Measurements from ENCODE around the gene UIMC1.
A peak's percentile ranks its signal among the peaks of the same experiment; 100 is the strongest.
"Not testable (repeated sequence)": the region's sequence is repeated elsewhere in the genome, so short reads cannot be mapped to it uniquely, and the experiment has no call there.

The UIMC1 gene

DNA sequence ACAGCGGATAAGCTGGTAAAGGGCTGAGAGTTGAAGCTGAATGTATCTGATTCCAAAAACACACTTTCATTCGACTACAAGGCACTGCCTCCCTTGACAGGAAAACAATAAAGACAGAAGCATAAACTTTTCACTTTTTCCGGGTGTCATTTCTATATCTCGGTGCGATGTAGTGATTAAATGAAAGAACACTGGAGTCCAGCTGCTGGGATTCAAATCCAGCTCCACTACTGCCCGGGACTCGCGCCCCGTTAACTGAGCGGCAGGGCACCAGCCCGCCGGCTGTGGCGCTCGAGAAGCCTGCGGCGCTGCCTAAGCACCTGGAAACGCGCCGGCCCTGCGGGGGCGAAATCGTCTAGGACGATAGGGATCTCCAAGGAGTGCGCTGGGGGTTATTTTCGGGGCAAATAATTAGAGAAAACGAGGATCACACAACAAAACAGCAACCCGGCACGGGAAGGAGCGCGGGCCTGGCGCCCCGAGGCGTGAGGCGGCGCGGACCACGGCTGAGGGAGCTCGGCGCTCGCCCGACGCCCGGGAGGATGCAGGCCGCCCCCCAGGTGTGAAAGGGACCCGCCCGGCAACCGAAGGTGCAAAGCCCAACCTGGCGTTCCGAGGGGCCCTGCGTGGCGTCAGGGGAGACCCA, 837 bp downstream of the UIMC1 start:
- peak; percentile 72 for DNase-seq

DNA sequence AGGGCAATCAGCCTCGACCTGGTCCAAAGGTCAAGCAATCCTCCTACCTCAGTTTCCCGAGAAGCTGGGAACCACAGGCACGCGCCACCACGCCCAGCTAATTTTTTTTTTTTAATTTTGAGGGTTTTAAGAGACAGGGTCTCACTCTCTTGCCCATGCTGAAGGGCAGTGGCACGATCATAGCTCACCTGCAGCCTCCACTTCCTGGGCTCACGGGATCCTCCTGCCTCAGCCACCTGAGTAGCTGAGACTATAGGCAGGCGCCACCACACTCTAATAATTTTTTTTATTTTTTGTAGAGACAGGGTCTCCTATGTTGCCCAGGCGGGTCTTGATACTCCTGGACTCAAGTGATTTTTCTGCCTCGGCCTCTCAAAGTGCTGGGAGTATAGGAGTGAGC, 1.6 kb downstream of the UIMC1 start:
- no peak for DNase-seq

DNA sequence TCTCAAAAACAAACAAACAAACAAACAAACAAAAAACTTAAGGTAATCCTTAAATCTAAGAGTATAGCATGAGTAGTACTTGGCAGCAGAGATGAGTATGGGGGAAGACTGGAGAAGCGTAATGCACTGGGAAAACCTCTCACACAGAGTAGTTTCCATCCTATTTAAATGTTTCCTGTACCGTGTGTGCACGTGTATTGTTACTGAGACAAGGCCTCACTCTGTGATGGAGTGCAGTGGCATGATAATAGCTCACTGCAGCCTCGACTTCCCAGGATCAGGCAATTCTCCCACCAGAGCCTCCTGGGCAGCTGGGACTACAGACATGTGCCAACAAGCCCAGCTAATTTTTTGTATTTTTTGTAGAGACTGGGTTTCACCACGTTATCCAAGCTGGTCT, 2.9 kb downstream of the UIMC1 start:
- DNase-seq, result no peak

DNA sequence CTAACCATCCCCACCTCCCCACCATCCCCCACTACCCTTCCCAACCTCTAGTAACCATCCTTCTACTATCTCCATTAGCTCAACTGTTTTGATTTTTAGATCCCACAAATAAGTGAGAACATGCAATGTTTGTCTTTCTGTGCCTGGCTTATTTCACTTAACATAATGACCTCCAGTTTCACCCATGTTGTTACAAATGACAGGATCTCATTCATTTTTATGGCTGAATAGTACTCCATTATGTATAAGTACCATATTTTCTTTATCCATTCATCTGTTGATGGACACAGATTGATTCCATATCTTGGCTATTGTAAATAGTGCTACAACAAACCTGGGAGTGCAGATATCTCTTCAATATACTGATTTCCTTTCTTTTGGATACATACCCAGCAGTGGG, 7.1 kb downstream of the UIMC1 start:
- DNase-seq, result not testable (repeated sequence)

DNA sequence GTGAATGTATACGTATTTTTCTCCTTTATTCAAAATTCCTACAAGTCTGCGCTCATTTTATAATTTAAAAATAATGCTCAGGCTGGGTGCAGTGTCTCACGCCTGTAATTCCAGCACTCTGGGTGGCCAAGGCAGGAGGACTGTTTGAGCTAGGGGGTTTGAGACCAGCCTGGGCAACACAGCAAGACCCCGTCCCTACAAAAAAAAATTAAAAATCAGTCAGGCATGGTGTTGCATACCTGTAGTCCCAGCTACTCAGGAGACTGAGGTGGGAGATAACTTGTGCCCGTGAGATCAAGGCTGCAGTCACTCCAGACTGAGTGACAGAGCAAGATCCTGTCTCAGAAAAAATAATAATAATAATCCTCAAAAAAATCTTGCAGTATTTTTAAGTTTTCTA, 7.8 kb downstream of the UIMC1 start:
- DNase-seq, result no peak

DNA sequence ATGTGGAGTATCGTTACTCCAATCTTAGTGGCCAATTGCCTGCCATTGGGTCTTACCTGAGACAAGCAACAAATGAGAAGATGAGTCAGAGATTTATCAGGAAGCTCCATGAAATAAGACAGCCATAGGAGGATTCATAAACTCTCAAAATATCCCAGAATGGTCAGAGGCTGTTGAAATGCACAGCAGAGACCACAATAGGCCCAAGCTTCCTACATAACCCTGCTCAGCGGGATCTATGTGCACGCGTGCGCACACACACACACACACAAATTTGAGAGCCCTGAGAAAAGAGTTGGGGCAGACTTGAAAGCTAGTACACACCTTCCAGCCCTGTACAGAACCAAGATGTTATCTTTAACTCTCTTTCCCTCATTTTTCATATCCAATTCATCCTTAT, 9.8 kb downstream of the UIMC1 start:
- no peak for DNase-seq

DNA sequence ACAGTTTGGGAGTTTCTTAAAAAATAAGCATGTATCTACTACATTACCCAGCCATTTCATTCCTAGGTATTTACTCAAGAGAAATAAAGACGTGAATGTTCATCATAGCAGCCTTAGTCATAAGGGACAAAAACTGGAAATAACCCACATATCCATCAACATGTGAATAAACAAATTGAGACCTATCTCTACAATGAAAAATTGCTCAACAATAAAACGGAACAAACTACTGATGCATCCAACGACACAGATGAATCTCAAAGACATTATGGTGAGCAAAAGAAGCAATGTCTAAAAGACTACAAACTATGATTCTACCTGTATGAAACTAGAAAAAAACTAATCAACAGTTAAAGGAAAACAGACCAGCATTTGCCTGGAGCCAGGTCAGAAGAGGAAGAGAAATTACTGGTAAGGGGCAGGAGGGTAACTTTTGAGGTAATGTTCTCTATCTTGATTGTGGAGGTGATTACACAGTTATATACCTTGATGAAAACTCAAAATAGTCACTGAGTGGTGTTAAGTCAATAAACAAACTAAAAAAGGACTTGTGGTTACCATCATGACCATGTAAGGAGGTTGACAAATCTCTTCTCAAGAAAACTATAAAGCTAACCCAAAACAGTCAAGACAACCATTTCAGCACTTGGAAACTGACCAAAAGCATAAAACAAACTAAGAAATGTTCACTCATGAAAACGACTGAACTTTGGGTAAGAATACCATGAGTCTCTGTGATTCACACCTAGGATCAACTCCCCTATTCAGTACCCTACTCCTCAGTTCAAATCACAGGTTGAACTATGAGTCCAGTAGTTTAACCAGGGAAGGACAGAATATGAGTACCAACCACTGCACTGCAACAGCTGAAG, 10.4 kb downstream of the UIMC1 start:
- DNase-seq, result no peak

DNA sequence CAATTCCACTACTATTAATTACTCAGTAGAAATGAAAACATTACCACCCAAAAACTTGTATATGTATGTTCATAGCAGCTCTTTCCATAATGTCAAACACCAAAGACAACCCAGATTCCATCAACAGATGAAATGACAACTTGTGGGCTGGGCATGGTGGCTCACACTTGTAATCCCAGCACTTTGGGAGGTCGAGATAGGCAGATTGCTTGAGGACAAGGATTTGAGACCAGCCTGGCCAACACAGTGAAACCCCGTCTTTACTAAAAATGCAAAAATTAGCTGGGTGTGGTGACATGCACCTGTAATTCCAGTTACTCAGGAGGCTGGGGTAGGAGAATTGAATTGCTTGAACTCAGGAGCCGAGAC, 11.5 kb downstream of the UIMC1 start:
- DNase-seq, result no peak

DNA sequence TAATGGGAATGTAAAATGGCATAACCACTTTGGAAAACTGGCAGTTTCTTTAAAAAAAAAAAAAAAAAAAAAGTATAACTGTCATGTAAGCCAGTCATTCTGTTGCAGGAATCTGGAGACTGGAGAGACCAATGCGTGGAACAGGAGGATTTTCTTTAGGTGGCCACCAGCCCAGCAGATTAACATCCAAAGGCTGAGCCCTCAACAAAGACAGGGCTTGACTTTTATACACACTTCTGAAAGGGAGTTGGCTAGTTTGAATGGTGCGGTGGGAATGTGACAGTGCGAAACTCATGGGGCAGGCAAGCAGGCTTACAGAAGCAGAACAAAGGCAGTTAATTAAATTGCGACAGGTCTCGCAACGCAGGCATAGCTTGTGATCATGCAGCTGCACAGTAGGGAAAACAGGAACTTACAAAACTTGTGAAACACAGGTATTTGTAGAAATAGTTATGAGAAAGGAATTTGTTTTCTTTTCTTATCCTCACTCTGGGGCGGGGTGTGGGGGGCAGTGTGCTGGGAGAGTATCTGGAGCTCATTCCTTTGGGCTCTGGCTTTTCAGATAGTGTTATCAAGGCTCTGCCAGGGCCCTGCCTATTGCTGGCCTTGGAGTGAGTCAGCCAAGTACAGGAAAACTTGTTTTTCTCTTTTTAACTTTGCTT, 12.0 kb downstream of the UIMC1 start:
- no peak for DNase-seq

DNA sequence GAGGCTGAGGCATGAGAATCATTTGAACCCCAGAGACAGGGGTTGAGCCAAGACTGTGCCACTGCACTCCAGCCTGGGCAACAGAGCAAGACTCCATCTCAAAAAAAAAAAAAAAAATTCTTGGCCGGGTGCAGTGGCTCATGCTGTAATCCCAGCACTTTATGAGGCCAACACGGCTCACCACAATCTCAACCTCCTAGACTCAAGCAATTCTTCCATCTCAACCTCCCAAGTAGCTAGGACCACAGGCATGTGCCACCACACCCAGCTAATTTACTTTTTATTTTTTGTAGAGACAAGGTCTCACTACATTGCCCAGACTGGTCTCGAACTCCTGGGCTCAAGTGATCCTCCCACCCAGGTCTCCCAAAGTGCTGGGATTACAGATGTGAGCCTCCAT, 13.5 kb downstream of the UIMC1 start:
- not testable (repeated sequence) for DNase-seq

DNA sequence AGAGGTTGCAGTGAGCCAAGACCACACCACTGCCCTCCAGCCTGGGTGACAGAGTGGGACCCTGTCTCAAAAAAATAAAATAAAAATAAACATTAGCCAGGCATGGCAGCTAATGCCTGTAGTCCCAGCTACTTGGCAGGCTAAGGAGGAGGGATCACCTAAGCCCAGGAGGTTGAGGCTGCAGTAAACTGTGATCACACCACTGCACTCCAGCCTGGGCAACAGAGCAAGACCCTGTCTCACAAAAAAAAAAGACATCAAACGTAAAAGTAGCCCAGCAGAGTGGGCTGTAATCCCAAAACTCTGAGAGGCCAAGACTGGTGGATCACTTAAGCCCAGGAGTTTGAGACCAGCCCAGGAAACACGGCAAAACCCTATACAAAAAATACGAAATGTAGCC, 19.0 kb downstream of the UIMC1 start:
- no peak for DNase-seq

DNA sequence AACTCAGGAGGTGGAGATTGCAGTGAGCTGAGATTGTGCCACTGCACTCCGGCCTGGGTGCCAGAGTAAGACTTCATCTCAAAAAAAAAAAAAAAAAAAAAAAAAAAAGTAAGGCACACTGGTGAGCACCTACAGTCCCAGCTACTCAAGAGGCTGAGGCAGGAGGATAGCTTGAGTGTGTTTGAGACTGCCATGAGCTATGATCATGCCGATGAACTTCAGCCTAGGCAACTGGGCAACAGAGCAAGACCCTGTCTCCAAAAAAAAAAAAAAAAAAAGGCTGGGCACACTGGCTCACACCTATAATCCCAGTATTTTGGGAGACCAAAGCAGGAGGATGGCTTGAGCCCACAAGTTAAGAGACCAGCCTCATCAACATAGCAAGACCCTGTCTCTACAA, 20.3 kb downstream of the UIMC1 start:
- no peak for DNase-seq

DNA sequence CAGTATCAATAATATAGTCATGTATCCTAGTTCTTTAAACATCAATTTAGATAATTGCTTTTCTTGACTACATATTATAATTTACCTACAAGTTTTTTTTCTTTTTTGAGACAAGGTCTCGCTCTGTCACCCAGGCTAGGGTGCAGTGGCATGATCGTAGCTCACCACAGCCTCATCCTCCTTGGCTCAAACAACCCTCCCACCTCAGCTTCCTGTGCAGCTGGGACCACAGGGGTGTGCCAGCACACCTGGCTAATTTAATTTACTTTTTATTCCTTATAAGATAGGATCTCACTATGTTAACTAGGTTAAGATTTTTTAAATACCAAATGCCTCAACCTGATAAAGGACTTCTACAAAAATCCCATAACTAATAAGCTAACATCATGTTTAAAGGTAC, 21.1 kb downstream of the UIMC1 start:
- peak; percentile 63 for DNase-seq

DNA sequence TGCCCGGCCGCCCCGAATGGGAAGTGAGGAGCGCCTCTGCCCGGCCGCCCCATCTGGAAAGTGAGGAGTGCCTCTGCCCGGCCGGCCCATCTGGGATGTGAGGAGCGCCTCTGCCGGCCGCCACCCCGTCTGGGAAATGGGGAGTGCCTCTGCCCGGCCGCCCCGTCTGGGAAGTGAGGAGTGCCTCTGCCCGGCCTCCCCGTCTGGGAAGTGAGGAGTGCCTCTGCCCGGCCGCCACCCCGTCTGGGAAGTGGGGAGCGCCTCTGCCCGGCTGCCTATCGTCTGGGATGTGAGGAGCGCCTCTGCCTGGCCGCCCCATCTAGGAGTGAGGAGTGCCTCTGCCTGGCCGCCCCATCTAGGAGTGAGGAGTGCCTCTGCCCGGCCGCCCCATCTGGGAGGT, 22.4 kb downstream of the UIMC1 start:
- DNase-seq, result not testable (repeated sequence)

DNA sequence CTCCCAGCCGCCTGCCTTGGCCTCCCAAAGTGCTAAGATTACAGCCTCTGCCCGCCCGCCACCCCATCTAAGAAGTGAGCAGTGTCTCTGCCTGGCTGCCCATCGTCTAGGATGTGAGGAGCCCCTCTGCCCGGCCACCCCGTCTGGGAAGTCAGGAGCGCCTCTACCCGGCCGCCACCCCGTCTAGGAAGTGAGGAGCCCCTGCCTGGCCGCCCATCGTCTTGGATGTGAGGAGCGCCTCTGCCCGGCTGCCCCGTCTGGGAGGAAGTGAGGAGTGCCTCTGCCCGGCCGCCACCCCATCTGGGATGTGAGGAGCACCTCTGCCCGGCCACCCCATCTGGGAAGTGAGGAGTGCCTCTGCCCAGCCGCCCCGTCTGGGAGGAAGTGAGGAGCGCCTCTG, 23.0 kb downstream of the UIMC1 start:
- DNase-seq, result not testable (repeated sequence)

DNA sequence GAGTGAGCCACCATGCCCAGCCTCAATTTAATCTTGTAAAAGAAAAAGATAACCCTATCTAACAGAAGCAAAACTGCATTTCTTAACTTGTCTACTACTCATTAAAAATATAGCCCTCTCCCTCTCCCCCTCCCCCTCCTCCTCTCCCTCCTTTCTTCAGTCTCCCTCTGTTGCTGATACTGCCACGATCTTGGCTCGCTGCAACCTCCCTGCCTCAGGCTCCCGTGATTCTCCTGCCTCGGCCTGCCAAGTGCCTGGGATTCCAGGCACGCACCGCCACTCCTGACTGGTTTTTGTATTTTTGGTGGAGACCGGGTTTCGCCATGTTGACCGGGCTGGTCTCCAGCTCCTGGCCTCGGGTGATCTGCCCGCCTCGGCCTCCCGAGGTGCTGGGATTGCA, 23.5 kb downstream of the UIMC1 start:
- not testable (repeated sequence) for DNase-seq

DNA sequence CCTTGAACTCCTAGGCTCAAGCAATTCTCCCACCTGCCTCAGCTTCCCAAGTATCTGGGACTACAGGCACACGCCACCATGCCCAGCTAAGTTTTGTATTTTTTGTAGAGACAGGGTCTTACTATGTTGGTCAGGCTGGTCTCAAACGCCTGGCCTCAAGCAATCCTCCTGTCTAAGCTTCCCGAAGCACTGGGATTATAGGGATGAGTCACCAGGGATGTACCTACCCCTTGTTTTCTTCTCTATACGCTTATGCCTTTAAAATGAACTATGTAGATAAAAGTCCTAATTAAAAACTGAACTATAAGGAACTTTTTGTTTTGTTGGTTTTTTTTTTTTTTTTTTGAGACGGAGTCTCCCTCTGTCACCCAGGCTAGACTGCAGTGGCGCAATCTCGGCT, 25.8 kb downstream of the UIMC1 start:
- no peak for DNase-seq

DNA sequence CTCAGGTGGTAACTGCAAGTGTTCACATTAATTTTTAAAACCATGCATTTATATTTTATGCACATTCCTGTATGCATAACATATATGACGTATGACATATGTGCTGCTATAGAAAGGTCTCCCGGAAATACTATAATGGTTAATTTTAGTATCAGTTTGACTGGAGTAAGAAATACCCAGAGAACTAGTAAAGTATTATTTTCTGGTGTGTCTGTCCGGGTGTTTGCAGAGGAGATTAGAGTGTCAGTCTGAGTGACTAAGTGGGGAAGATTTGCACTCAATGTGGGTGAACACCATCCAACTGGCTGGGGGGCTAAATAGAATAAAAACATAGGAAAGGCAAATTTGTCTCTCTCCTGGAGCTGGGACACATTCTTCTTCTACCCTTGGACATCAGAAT, 26.9 kb downstream of the UIMC1 start:
- no peak for DNase-seq

DNA sequence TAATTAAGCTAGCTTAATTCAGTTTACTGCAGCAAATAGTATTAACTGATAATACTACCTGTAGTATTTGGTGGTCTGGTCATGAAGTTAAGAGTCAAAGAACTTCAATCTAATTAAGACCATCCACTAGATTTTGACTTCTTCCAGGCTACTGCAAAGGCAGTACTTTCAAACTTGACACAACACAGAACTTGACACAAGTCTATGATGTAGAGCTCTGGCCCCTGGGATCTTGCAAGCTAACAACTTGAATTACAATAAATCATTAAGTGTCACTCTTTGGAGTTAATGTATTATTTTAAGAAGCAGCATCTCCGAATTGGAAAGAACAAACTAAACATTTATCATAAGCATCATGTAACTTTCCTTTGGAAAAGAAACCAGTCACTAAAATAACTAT, 40.9 kb downstream of the UIMC1 start:
- no peak for DNase-seq

DNA sequence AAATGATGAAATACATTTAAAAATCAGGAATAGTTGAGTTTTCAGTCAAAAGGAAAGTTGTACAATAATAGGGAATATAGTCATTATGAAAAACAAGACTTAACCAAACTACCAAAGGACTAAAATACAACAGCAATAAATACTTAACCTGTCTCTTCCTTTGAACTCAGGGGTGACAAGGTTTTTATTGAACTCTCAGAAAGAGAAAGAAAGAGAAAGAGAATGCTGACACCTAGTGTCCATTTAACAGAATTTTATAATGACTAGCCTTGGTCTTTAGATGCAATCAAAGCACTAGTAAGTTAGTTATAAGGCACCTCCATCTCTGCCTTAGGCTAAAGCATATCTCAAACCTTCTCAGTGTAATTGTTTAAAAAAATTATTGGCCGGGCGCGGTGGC, 47.5 kb downstream of the UIMC1 start:
- no peak for DNase-seq

DNA sequence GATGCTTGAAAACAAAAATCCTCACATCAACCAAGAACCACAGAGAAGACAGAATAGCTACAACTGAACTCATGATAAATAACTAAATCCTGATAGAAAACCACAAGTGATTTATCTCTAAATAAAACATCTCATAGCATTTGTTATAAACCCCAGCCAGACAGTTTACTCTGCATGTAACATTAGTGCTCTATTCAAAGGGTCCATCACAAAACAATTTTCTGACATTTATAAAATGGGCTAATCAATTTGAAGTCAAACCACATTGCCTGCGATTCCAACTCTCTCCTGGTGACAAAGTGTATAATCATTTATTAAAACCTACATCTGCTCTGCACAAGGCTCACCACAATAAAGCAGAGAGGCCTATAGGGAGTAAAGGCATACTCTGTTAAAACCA, 49.8 kb downstream of the UIMC1 start:
- DNase-seq, result no peak

DNA sequence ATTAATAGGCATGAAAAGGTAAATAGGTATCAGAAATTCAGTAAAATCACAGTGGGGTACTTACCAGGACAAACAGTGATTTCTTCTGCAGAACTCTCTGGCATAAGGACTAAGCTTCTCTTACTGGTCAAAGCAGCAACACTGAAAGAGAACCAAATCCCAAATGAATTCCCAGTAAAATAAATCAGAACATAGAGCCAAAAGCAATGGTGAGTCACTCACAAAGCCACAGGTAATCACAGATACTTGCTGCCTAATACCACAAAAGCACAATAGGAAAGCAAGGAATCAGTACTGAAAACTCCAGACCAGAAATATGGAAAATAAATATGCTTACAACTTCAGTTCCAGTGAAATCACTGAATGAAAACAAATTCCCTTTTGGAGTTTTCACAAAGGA, 50.7 kb downstream of the UIMC1 start:
- DNase-seq, result no peak

DNA sequence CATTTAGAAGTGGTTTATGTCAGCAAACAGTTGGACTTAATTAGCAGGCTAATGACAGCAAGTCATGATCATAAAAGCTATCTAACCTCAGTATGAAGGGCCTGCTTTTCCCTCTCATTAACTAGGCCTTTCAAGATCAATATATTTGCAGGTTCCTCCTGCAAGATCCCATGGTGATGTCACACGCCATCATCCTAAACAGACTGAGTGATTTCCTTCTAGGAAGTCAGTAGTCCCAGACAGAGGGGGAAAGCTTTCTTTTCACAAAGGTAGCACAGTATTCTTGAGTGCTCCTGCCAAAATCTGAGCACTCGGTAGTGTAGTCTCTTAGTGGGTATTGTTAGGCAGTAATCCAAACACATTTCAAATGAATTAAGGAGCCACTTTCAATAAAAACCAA, 52.5 kb downstream of the UIMC1 start:
- no peak for DNase-seq

DNA sequence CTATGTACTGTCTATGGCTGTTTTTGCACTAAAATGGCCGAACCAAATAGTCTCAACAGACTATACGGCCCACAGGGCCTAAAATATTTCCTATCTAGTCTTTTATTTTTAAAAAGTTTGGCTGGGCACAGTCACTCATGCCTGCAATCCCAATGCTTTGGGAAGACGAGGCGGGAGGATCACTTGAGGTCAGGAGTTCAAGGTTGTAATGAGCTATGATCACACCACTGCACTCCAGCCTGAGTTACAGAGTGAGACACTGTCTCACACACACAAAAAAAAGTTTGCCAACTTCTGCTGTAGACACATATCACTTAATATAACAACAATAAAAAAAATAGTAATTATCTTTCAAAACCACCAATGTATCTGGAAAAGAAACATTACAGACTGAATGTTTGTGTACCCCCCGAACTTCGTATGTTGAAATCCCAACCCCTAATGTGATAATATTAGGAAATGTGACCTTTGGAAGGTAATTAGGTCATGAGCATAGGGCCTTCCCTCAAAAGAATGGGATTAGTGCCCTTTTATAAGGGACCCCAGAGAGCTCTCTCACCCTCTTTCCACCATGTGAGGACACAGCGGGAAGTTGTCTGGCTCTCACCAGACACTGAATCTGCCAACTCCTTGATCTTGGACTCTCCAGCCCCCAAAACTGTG, 53.9 kb downstream of the UIMC1 start:
- no peak for DNase-seq
